ENCODE results near the gene TLE4.
"Not testable (repeated sequence)": the region's sequence is repeated elsewhere in the genome, so short reads cannot be mapped to it uniquely, and the experiment has no call there.

Gene TLE4

GRCh38 chr9:79745752-79746336 is 174.1 kb downstream of the TLE4 start:
- no peak for DNase-seq

GRCh38 chr9:79751895-79752466 is 180.2 kb downstream of the TLE4 start:
- DNase-seq, result not testable (repeated sequence)

- no peak for DNase-seq
These were observed 184.6 kb downstream of the TLE4 start for GRCh38 chr9:79756414-79756813.

GRCh38 chr9:79757074-79757473 is 185.3 kb downstream of the TLE4 start:
- no peak for DNase-seq

- peak; percentile 17 for DNase-seq
These were observed 186.3 kb downstream of the TLE4 start for GRCh38 chr9:79757881-79758669.

GRCh38 chr9:79759460-79759859 is 187.7 kb downstream of the TLE4 start:
- no peak for DNase-seq

GRCh38 chr9:79762070-79762469 is 190.3 kb downstream of the TLE4 start:
- DNase-seq, result no peak

GRCh38 chr9:79763671-79764285 is 192.0 kb downstream of the TLE4 start:
- DNase-seq, result peak; percentile 4

- DNase-seq, result no peak
These were observed 192.6 kb downstream of the TLE4 start for GRCh38 chr9:79764374-79764773.

- no peak for DNase-seq
These were observed 193.7 kb downstream of the TLE4 start for GRCh38 chr9:79765466-79765865.

- DNase-seq, result no peak
These were observed 194.3 kb downstream of the TLE4 start for GRCh38 chr9:79766091-79766490.

- DNase-seq, result no peak
These were observed 196.4 kb downstream of the TLE4 start for GRCh38 chr9:79768194-79768593.

- no peak for DNase-seq
These were observed 197.9 kb downstream of the TLE4 start for GRCh38 chr9:79769476-79770275.

GRCh38 chr9:79774356-79774755 is 202.6 kb downstream of the TLE4 start:
- no peak for DNase-seq
